22Rv1 (cell line): ENCODE results near the gene BAZ2B.

Source experiments
- ZFX ChIP-seq: fragments of 450-650 bp; IDR thresholded peaks from 2 replicates; pipeline ENCODE4 v1.6.1; 2017; ENCODE audit warnings: antibody characterized with exemption, borderline replicate concordance
- TF ChIP-seq, protein P1 (sequence below): fragments of 450-650 bp; IDR thresholded peaks from 2 replicates; pipeline ENCODE4 v1.5.1; 2017; ENCODE audit warnings: mild to moderate bottlenecking

DNA sequence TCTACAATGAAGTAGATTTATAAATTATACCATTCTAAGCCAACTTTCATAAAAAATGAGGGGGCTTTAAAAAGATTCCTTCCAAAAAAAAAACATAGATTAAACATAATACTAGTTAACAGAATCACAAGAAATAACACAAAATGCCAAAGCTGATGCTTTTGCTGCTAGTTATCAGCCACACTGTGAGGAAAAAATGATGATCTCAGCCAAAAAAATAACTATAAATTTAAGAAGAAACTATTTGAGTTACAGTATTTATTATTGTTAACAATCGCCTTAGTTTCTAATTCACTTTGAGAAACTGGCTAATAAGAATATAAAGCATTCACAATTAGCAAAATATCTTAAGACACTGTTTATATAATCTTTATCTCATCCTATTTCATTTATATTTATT, 27.1 kb downstream of the BAZ2B start:
- TF ChIP-seq, protein P1, sequence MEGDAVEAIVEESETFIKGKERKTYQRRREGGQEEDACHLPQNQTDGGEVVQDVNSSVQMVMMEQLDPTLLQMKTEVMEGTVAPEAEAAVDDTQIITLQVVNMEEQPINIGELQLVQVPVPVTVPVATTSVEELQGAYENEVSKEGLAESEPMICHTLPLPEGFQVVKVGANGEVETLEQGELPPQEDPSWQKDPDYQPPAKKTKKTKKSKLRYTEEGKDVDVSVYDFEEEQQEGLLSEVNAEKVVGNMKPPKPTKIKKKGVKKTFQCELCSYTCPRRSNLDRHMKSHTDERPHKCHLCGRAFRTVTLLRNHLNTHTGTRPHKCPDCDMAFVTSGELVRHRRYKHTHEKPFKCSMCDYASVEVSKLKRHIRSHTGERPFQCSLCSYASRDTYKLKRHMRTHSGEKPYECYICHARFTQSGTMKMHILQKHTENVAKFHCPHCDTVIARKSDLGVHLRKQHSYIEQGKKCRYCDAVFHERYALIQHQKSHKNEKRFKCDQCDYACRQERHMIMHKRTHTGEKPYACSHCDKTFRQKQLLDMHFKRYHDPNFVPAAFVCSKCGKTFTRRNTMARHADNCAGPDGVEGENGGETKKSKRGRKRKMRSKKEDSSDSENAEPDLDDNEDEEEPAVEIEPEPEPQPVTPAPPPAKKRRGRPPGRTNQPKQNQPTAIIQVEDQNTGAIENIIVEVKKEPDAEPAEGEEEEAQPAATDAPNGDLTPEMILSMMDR, result no peak
- TF ChIP-seq ZFX, result no peak
